Effector CD8-positive, alpha-beta T cell (primary cell): ENCODE results near the gene SEMA4A.
"Not testable (repeated sequence)": the region's sequence is repeated elsewhere in the genome, so short reads cannot be mapped to it uniquely, and the experiment has no call there.

ENCODE experiments used
- DNase-seq: peaks from one replicate; lab custom pipeline; 2025; lab: John Stamatoyannopoulos, UW

The SEMA4A gene

GRCh38 chr1:156160000-156160742 is 6.8 kb downstream of the SEMA4A start:
- DNase-seq, result no peak

- peak; percentile 70 for DNase-seq
Measured at GRCh38 chr1:156160743-156161171, 7.4 kb downstream of the SEMA4A start.

- DNase-seq, result no peak
Measured at GRCh38 chr1:156162430-156163037, 9.1 kb downstream of the SEMA4A start.

GRCh38 chr1:156163712-156164111 is 10.3 kb downstream of the SEMA4A start:
- DNase-seq, result no peak

- no peak for DNase-seq
Measured at GRCh38 chr1:156164125-156164831, 10.9 kb downstream of the SEMA4A start.

- no peak for DNase-seq
Measured at GRCh38 chr1:156165083-156165482, 11.7 kb downstream of the SEMA4A start.

- no peak for DNase-seq
Measured at GRCh38 chr1:156167536-156167935, 14.2 kb downstream of the SEMA4A start.

GRCh38 chr1:156172696-156173470 is 19.5 kb downstream of the SEMA4A start:
- DNase-seq, result no peak

GRCh38 chr1:156176610-156177210 is 23.3 kb downstream of the SEMA4A start:
- no peak for DNase-seq

- DNase-seq, result no peak
Measured at GRCh38 chr1:156177919-156178654, 24.7 kb downstream of the SEMA4A start.

- no peak for DNase-seq
Measured at GRCh38 chr1:156180471-156180870, 27.1 kb downstream of the SEMA4A start.

- not testable (repeated sequence) for DNase-seq
Measured at GRCh38 chr1:156181391-156181924, 28.1 kb downstream of the SEMA4A start.

- not testable (repeated sequence) for DNase-seq
Measured at GRCh38 chr1:156182010-156182779, 28.8 kb downstream of the SEMA4A start.

GRCh38 chr1:156186347-156187177 is 33.2 kb downstream of the SEMA4A start:
- not testable (repeated sequence) for DNase-seq

- not testable (repeated sequence) for DNase-seq
Measured at GRCh38 chr1:156190265-156190664, 36.9 kb downstream of the SEMA4A start.

- DNase-seq, result no peak
Measured at GRCh38 chr1:156191292-156191964, 38.0 kb downstream of the SEMA4A start.

GRCh38 chr1:156193208-156193487 is 39.8 kb downstream of the SEMA4A start:
- no peak for DNase-seq

- peak; percentile 94 for DNase-seq
Measured at GRCh38 chr1:156193488-156194299, 40.3 kb downstream of the SEMA4A start, which contains the start of gene SLC25A44. SLC25A44 (plus strand) TSS chr1:156194104; CDS start chr1:156199848, 5,744 bp downstream.
